Smooth muscle cell of the umbilical artery (primary cell): ENCODE results near the gene MED27. TPM values are rescaled to one million over a fixed set of nuclear protein-coding genes. Genes with fewer than 3 reads are reported as not detected.

Experiments
- total RNA-seq: library from RNA; depleted of rRNA; stranded (reverse); fragments of >200 nt; gene quantifications from 2 replicates; pipeline ENCODE4 v1.2.3, GENCODE V29; 2014

MED27 gene
- total RNA-seq = 9.8 and 16.6 TPM in 2 replicates

GRCh38 chr9:132079391-132080091, at the start of gene MED27:
MED27 (minus strand) TSS chr9:132079867; CDS start chr9:132079844, 23 bp downstream.

Other genes with a start within 250 kb of the MED27 start
- 4.2 TPM in 2 replicates for gene NTNG2, start 82.2 kb upstream of the MED27 start, total RNA-seq